ENCODE results near the gene POLD1. TPM values are rescaled to one million over a fixed set of nuclear protein-coding genes. Genes with fewer than 3 reads are reported as not detected.

The POLD1 gene
- total and polyA plus RNA-seq, 2 experiments from 2014 or later: 73.8 to 74.3 TPM

DNA sequence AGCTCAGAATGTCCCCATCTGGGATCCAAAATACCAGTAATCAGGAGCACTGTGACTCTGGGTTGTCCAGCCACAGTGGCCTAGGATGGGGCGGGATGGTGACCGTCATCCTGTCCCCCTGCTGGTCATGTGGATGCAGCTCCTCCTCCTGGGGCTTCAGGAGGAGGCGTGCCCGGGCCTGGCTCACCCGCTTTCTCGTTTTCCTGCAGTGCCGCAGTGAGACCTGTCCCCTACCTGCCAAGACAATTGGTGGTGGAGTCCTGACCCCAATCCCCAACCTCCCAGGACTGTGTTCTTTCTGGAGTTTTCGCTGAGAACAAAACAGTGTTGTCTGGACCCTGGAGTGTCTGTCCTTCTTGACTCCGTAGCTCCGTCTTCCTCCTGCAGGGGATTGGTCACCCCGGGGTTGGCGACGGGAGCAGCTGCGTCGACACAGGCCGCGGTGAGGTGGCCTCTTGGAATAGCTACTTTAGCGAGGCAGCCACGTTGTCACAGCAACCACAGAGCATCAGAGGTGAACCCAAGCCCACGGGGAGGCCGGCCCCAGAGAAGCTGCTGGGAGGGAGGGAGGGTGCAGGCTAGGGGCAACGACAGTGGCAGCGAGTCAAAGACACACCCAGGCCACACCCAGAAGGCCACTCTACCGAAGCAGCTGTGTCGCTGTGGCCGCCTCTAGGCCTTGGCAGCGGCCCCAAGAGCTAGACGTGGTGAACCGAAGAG lies 82.0 kb downstream of the POLD1 start:
- H3K4me3 ChIP-seq: no peak overlapping the region
- no peaks in the 10 kb centered on the region for H3K36me3 ChIP-seq
- H3K4me1 ChIP-seq (ENCODE audit: low read depth): no peaks in the 10 kb centered on the region
- TF ChIP-seq, protein P1, sequence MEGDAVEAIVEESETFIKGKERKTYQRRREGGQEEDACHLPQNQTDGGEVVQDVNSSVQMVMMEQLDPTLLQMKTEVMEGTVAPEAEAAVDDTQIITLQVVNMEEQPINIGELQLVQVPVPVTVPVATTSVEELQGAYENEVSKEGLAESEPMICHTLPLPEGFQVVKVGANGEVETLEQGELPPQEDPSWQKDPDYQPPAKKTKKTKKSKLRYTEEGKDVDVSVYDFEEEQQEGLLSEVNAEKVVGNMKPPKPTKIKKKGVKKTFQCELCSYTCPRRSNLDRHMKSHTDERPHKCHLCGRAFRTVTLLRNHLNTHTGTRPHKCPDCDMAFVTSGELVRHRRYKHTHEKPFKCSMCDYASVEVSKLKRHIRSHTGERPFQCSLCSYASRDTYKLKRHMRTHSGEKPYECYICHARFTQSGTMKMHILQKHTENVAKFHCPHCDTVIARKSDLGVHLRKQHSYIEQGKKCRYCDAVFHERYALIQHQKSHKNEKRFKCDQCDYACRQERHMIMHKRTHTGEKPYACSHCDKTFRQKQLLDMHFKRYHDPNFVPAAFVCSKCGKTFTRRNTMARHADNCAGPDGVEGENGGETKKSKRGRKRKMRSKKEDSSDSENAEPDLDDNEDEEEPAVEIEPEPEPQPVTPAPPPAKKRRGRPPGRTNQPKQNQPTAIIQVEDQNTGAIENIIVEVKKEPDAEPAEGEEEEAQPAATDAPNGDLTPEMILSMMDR (IDR thresholded peaks at IDR 0.05; ENCODE audit: low read depth, low read length): no peak
- peak in 1 of 2 donors; percentile 66 for DNase-seq (ENCODE audit: low read depth in 1 of 2, low spot score in 1 of 2)
- no peak overlapping the region for H3K27ac ChIP-seq
- no peaks in the 10 kb centered on the region for H3K27me3 ChIP-seq
- no peaks in the 10 kb centered on the region for H3K9me3 ChIP-seq (ENCODE audit: low read depth)

DNA sequence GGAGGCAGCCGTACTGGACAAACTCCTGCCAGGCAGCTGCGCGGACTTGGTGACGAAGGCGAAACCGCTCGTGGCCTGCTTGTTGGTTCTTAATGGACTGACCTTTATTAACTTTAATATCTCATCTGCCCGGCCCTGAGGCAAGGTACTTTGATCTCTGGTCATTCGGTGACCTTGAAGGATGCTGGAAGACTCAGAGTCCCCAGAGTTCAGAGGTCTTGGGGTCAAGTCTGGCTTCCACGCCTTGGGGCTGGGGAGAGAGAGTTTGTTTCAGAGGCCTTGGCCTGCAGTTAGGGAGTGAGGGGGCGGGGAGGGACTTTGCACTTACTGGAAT lies 82.5 kb downstream of the POLD1 start:
- DNase-seq (ENCODE audit: low read depth in 1 of 2, low spot score in 1 of 2): no peak
- Histone ChIP-seq H3K4me1 (ENCODE audit: low read depth) (no peaks in the 10 kb centered on the region), H3K9me3 (ENCODE audit: low read depth) (no peaks in the 10 kb centered on the region), H3K27ac (no peak overlapping the region), H3K27me3 (no peaks in the 10 kb centered on the region), H3K4me3 (no peak overlapping the region), H3K36me3 (no peaks in the 10 kb centered on the region)
- TF ChIP-seq, protein P1 (IDR thresholded peaks at IDR 0.05; ENCODE audit: low read depth, low read length): no peak

DNA sequence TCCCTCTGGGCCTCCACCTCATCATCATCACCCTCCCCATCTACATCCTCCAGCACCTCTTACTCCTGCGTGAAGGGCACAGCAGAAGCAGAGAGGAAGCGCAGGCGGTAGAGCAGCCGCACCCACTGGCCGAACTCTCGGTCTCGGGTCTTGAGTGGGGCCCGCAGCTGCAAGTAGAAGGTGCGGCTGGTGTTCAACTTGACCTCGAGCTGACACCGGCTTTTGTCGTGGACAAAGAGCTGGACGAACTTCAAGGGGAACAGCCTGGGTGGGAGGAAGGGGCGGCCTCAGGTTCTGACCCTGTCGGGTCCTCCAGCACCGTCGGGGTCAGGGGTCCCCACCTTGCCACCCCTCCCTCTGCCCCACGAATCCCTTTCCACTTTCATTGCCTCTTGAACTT lies 83.4 kb downstream of the POLD1 start:
- TF ChIP-seq, protein P1 (IDR thresholded peaks at IDR 0.05; ENCODE audit: low read depth, low read length): no peak
- Histone ChIP-seq H3K36me3 (no peaks in the 10 kb centered on the region), H3K4me1 (ENCODE audit: low read depth) (no peaks in the 10 kb centered on the region), H3K27ac (no peak overlapping the region), H3K4me3 (no peak overlapping the region), H3K27me3 (no peaks in the 10 kb centered on the region), H3K9me3 (ENCODE audit: low read depth) (no peaks in the 10 kb centered on the region)
- no peak for DNase-seq (ENCODE audit: low read depth in 1 of 2, low spot score in 1 of 2)

Other genes starting within 250 kb of the POLD1 start
- gene IZUMO2, start 221.1 kb upstream of the POLD1 start, total RNA-seq: not detected in 2 replicates
- gene IZUMO2, start 221.1 kb upstream of the POLD1 start, polyA plus RNA-seq: not detected in 2 replicates
- gene MYH14, start 180.7 kb upstream of the POLD1 start, total RNA-seq: 1.8 and 2.1 TPM in 2 replicates
- gene MYH14, start 180.7 kb upstream of the POLD1 start, polyA plus RNA-seq: 0.32 and 3.0 TPM in 2 replicates
- 6.9 and 8.2 TPM in 2 replicates for gene KCNC3, start 55.0 kb upstream of the POLD1 start, total RNA-seq
- gene KCNC3, start 55.0 kb upstream of the POLD1 start, polyA plus RNA-seq: 4.3 and 6.9 TPM in 2 replicates
- gene NAPSA, start 18.7 kb upstream of the POLD1 start, total RNA-seq: 0.32 and 3.5 TPM in 2 replicates
- 0.53 and 1.8 TPM in 2 replicates for gene NAPSA, start 18.7 kb upstream of the POLD1 start, polyA plus RNA-seq
- gene NR1H2, start 7.9 kb upstream of the POLD1 start, total RNA-seq: 58.4 and 60.1 TPM in 2 replicates
- 58.3 and 62.0 TPM in 2 replicates for gene NR1H2, start 7.9 kb upstream of the POLD1 start, polyA plus RNA-seq
- 0.15 and 0.35 TPM in 2 replicates for gene SPIB, start 34.6 kb downstream of the POLD1 start, total RNA-seq
- gene SPIB, start 34.6 kb downstream of the POLD1 start, polyA plus RNA-seq: 0.40 and 1.5 TPM in 2 replicates
- 0.04 and 0.18 TPM in 2 replicates for gene MYBPC2, start 48.5 kb downstream of the POLD1 start, total RNA-seq
- gene MYBPC2, start 48.5 kb downstream of the POLD1 start, polyA plus RNA-seq: 0.30 and 0.31 TPM in 2 replicates
- gene EMC10, start 92.2 kb downstream of the POLD1 start, total RNA-seq: 308 and 370 TPM in 2 replicates
- gene EMC10, start 92.2 kb downstream of the POLD1 start, polyA plus RNA-seq: 280 and 382 TPM in 2 replicates
- gene GARIN5A, start 92.5 kb downstream of the POLD1 start, total RNA-seq: 7.7 and 9.4 TPM in 2 replicates
- 4.8 and 9.3 TPM in 2 replicates for gene GARIN5A, start 92.5 kb downstream of the POLD1 start, polyA plus RNA-seq
- gene JOSD2, start 126.8 kb downstream of the POLD1 start, total RNA-seq: 21.4 and 25.4 TPM in 2 replicates
- 29.5 and 44.8 TPM in 2 replicates for gene JOSD2, start 126.8 kb downstream of the POLD1 start, polyA plus RNA-seq
- not detected in 2 replicates for gene ASPDH, start 129.6 kb downstream of the POLD1 start, total RNA-seq
- gene ASPDH, start 129.6 kb downstream of the POLD1 start, polyA plus RNA-seq: not detected in 2 replicates
- 38.7 and 56.4 TPM in 2 replicates for gene LRRC4B, start 184.1 kb downstream of the POLD1 start, total RNA-seq
- gene LRRC4B, start 184.1 kb downstream of the POLD1 start, polyA plus RNA-seq: 5.8 and 6.2 TPM in 2 replicates

All from cardiac muscle cell (in vitro differentiated cells and primary cell).